Left ventricle myocardium inferior (tissue), 1 donor: ENCODE measurements around the gene AKAP13. TPM values are rescaled to one million over a fixed set of nuclear protein-coding genes. Genes with fewer than 3 reads are reported as not detected.
"Not testable (repeated sequence)": the region's sequence is repeated elsewhere in the genome, so short reads cannot be mapped to it uniquely, and the experiment has no call there.

ENCODE experiments used
- DNase-seq: peaks from one replicate; pipeline ENCODE4 v3.0.0-alpha.2; 2020
- H3K27ac ChIP-seq: fragments of 200-600 bp; replicated peaks from 2 replicates; pipeline ENCODE4 v1.8.0; 2021
- H3K27me3 ChIP-seq: fragments of 200-600 bp; 2 replicates; pipeline ENCODE4 v1.8.0; 2021; ENCODE audit warnings: low read depth
- H3K36me3 ChIP-seq: fragments of 200-600 bp; 2 replicates; pipeline ENCODE4 v1.8.0; 2021
- H3K4me1 ChIP-seq: fragments of 200-600 bp; 2 replicates; pipeline ENCODE4 v1.8.0; 2021
- H3K4me3 ChIP-seq: fragments of 200-600 bp; 2 replicates; pipeline ENCODE4 v1.8.0; 2021; ENCODE audit warnings: mild to moderate bottlenecking, moderate library complexity
- H3K9me3 ChIP-seq: fragments of 200-600 bp; replicated peaks from 2 replicates; pipeline ENCODE4 v1.8.0; 2021
- intact Hi-C: fragments of 100-400 bp; cut with micrococcal nuclease; formaldehyde crosslinking; loops from one replicate; pipeline ENCODE4 v1.11.0; 2022
- total RNA-seq: library from RNA; stranded (reverse); fragmentation: NEBNext Ultra II Directional; extraction: Animal tissue kit (Norgen Biotek cat#: 25700); gene quantifications from one replicate; pipeline ENCODE4 v1.2.1, GENCODE V29; 2021
- TF ChIP-seq, protein P1 (sequence below): fragments of 200-600 bp; IDR thresholded peaks from 2 replicates; pipeline ENCODE4 v1.8.0; 2021; ENCODE audit warnings: antibody characterized with exemption, mild to moderate bottlenecking, borderline replicate concordance
- donor health status: DM: no; HTN: yes; CAD: no; lungs with severe emphysema.

AKAP13 gene
- total RNA-seq, 1 donor from 2014 or later: 331 TPM

DNA sequence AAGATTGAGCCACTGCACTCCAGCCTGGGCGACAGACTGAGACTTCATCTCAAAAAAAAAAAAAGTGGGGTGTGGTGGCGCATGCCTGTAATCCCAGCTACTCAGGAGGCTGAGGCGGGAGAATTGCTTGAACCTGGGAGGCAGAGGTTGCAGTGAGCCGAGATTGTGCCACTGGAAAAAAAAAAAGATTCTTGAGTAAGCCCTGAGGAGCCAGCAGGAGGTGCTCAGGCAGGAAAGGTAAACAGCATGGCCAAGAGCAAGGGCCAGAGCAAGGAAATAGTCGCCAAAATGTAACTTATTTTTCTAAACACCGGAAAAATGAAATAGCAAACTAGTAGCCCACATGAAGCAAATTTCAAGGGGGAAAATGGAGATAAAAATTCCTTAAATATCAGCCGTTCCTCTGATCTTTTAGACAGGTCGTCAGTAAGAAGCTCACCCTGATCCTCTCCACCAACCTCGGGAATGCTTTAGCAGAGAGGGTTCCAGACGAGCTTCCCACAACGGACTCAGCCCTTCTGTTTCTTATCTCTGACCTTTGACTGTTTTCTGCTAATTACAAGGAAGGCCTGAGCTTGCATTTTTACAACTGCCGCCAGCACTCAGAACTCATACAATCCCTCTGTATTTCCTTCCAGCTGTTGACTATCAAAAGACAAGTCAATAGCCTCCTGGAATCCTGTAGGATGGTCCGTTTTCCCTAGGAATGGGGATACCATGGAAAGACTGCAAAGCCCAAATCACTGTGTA lies 45.0 kb upstream of the AKAP13 start:
- TF ChIP-seq, protein P1, sequence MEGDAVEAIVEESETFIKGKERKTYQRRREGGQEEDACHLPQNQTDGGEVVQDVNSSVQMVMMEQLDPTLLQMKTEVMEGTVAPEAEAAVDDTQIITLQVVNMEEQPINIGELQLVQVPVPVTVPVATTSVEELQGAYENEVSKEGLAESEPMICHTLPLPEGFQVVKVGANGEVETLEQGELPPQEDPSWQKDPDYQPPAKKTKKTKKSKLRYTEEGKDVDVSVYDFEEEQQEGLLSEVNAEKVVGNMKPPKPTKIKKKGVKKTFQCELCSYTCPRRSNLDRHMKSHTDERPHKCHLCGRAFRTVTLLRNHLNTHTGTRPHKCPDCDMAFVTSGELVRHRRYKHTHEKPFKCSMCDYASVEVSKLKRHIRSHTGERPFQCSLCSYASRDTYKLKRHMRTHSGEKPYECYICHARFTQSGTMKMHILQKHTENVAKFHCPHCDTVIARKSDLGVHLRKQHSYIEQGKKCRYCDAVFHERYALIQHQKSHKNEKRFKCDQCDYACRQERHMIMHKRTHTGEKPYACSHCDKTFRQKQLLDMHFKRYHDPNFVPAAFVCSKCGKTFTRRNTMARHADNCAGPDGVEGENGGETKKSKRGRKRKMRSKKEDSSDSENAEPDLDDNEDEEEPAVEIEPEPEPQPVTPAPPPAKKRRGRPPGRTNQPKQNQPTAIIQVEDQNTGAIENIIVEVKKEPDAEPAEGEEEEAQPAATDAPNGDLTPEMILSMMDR: no peak
- H3K4me3 ChIP-seq: no peak overlapping the region
- no peaks in the 10 kb centered on the region for H3K36me3 ChIP-seq
- peaks cover 76% of the 10 kb centered on the region for H3K4me1 ChIP-seq
- DNase-seq: no peak
- no peaks in the 10 kb centered on the region for H3K27me3 ChIP-seq
- H3K27ac ChIP-seq: peak overlapping the region; percentile 95
- no peaks in the 10 kb centered on the region for H3K9me3 ChIP-seq
- intact Hi-C loops: no loop called here

- intact Hi-C loops: no loop called here
- Histone ChIP-seq H3K4me1 (peaks cover 71% of the 10 kb centered on the region), H3K4me3 (no peak overlapping the region), H3K9me3 (no peaks in the 10 kb centered on the region), H3K36me3 (no peaks in the 10 kb centered on the region), H3K27ac (peak overlapping the region; percentile 95), H3K27me3 (no peaks in the 10 kb centered on the region)
- DNase-seq: no peak
- TF ChIP-seq, protein P1: no peak
Observed at GRCh38 chr15:85336880-85337279, 43.5 kb upstream of the AKAP13 start.

- peaks cover 66% of the 10 kb centered on the region for H3K4me1 ChIP-seq
- intact Hi-C loops: no loop called here
Observed at GRCh38 chr15:85337425-85338074, 42.9 kb upstream of the AKAP13 start.

DNA sequence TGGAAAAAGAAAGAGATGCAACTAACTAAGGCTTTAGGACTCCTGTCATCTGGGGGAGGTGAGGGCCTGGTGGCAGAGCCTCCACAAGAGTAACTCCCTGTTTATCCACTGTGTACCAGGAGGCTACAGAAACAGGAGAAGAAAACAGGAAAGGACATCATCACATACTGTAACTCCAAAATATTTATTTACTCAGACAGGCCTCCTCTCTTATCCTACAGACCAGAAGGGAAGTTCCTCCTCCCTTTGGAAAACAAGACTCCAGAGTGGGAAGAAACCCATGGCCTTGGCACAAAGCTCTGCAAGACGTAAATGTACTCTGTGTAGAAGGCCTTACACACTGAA lies 40.1 kb upstream of the AKAP13 start:
- intact Hi-C loops: no loop called here
- Histone ChIP-seq H3K36me3 (no peaks in the 10 kb centered on the region), H3K9me3 (no peaks in the 10 kb centered on the region), H3K27me3 (no peaks in the 10 kb centered on the region), H3K27ac (peak overlapping the region; percentile 50), H3K4me1 (peaks cover 57% of the 10 kb centered on the region), H3K4me3 (no peak overlapping the region)
- TF ChIP-seq, protein P1: no peak
- no peak for DNase-seq

More at GRCh38 chr15:85337425-85338074, 42.9 kb upstream of the AKAP13 start:
- Histone ChIP-seq H3K27me3 (no peaks in the 10 kb centered on the region), H3K4me3 (peak overlapping the region; percentile 19), H3K27ac (peak overlapping the region; percentile 95), H3K9me3 (no peaks in the 10 kb centered on the region), H3K36me3 (no peaks in the 10 kb centered on the region)
- DNase-seq: no peak
- TF ChIP-seq, protein P1: no peak

GRCh38 chr15:85340852-85341251 lies 39.6 kb upstream of the AKAP13 start:
- peaks cover 56% of the 10 kb centered on the region for H3K4me1 ChIP-seq
- peak overlapping the region; percentile 50 for H3K27ac ChIP-seq
- no peak overlapping the region for H3K4me3 ChIP-seq
- no peaks in the 10 kb centered on the region for H3K27me3 ChIP-seq
- DNase-seq: no peak
- TF ChIP-seq, protein P1: no peak
- H3K9me3 ChIP-seq: no peaks in the 10 kb centered on the region
- intact Hi-C loops: no loop called here
- no peaks in the 10 kb centered on the region for H3K36me3 ChIP-seq

- H3K36me3 ChIP-seq, H3K27me3 ChIP-seq, DNase-seq, intact Hi-C loops, H3K4me3 ChIP-seq, H3K9me3 ChIP-seq, H3K27ac ChIP-seq: not testable (repeated sequence)
- H3K4me1 ChIP-seq: peaks cover 50% of the 10 kb centered on the region
Observed at GRCh38 chr15:85342163-85342562, 38.2 kb upstream of the AKAP13 start.

GRCh38 chr15:85343443-85343842 lies 37.0 kb upstream of the AKAP13 start:
- H3K4me1 ChIP-seq: peaks cover 50% of the 10 kb centered on the region
- DNase-seq, H3K27me3 ChIP-seq, H3K36me3 ChIP-seq, intact Hi-C loops, H3K4me3 ChIP-seq, H3K9me3 ChIP-seq: not testable (repeated sequence)
- peak overlapping the region; percentile 88 for H3K27ac ChIP-seq

- H3K27ac ChIP-seq: peak overlapping the region; percentile 88
- H3K9me3 ChIP-seq, DNase-seq, H3K4me3 ChIP-seq, intact Hi-C loops, H3K36me3 ChIP-seq, H3K27me3 ChIP-seq: not testable (repeated sequence)
- H3K4me1 ChIP-seq: peaks cover 51% of the 10 kb centered on the region
Observed at GRCh38 chr15:85344241-85344640, 36.2 kb upstream of the AKAP13 start.

GRCh38 chr15:85344653-85345114 lies 35.7 kb upstream of the AKAP13 start:
- peaks cover 51% of the 10 kb centered on the region for H3K4me1 ChIP-seq
- H3K4me3 ChIP-seq, H3K27me3 ChIP-seq, intact Hi-C loops, H3K36me3 ChIP-seq, H3K9me3 ChIP-seq: not testable (repeated sequence)
- DNase-seq: peak; percentile 28
- H3K27ac ChIP-seq: peak overlapping the region; percentile 88
